ENCODE measurements around the gene MTHFSD. TPM values are rescaled to one million over a fixed set of nuclear protein-coding genes. Genes with fewer than 3 reads are reported as not detected.

Gene MTHFSD
- total and polyA plus RNA-seq, 2 donors (not counting 3 experiments of a cell fraction or from before 2014, with no cell fraction given), result 16.7 to 21.1 TPM

- intact Hi-C loops (cut with micrococcal nuclease) (no loop called here), dilution Hi-C loops (cut with MboI; ENCODE audit: extremely low pct_ligation_motif_present, low sequenced_read_pairs) (no loop called here)
- BruUV-seq (replicated peaks), result no TSS peak
- H3K27me3 ChIP-seq (ENCODE audit: control insufficient read depth in 2 of 2, insufficient read depth in 2 of 2, low read length in 2 of 2), result no peaks in the 10 kb centered on the region
- peak overlapping the region; percentile 82 for H3K27ac ChIP-seq (ENCODE audit: insufficient read depth, low read depth, low read length)
- H3K79me2 ChIP-seq (ENCODE audit: control insufficient read depth, insufficient read depth, low read length), result peaks cover 51% of the 10 kb centered on the region
- H3K9me3 ChIP-seq (replicated peaks; ENCODE audit: control insufficient read depth, insufficient read depth, low read length), result no peaks in the 10 kb centered on the region
- peak overlapping the region; percentile 84 for H3K4me2 ChIP-seq (ENCODE audit: insufficient read depth, low read length)
- H2AFZ ChIP-seq (ENCODE audit: low read depth, low read length), result no peak overlapping the region
- peak overlapping the region in 2 of 3 experiments; percentile 62 to 67 for H3K4me3 ChIP-seq (replicated peaks in 1 of 3; ENCODE audit: insufficient read depth in 1 of 3, low read depth in 1 of 3, low read length in 3 of 3)
- no peak for TF ChIP-seq POLR2A (IDR thresholded peaks at IDR 0.05; ENCODE audit: low read depth, low read length)
- TF ChIP-seq MYC (IDR thresholded peaks at IDR 0.05; ENCODE audit: low read depth, low read length), result no peak
- no peak for TF ChIP-seq FOS (IDR thresholded peaks at IDR 0.05; ENCODE audit: borderline replicate concordance, insufficient read depth, low read length)
- no peak for TF ChIP-seq CTCF (IDR thresholded peaks at IDR 0.05; ENCODE audit: extremely low read depth in 1 of 2, insufficient read depth in 1 of 2, low read depth in 1 of 2, low read length in 2 of 2)
- TF ChIP-seq EZH2 (IDR thresholded peaks at IDR 0.05; ENCODE audit: borderline replicate concordance, low read depth, low read length, severe bottlenecking), result no peak
- no peak for TF ChIP-seq GATA2 (IDR thresholded peaks at IDR 0.05; ENCODE audit: insufficient read depth, insufficient read length, low read depth, low read length)
- no peak for TF ChIP-seq MAX (IDR thresholded peaks at IDR 0.05; ENCODE audit: insufficient read depth, insufficient read length)
- TF ChIP-seq POLR2AphosphoS5 (IDR thresholded peaks at IDR 0.05; ENCODE audit: insufficient read depth, low read depth, low read length), result no peak
- no peak for TF ChIP-seq JUN (IDR thresholded peaks at IDR 0.05; ENCODE audit: borderline replicate concordance, insufficient read depth, insufficient read length, low read depth)
- no peaks in the 10 kb centered on the region for H3K9me1 ChIP-seq (replicated peaks; ENCODE audit: control insufficient read depth, extremely low read depth, insufficient read depth, low read length)
- peak overlapping the region; percentile 82 for H3K9ac ChIP-seq (replicated peaks; ENCODE audit: extremely low read depth, insufficient read depth, low read length)
- no peaks in the 10 kb centered on the region for H4K20me1 ChIP-seq (replicated peaks; ENCODE audit: control insufficient read depth, extremely low read depth, insufficient read depth, low read length)
- peaks cover 0 to 8% of the 10 kb centered on the region in 2 experiments for H3K36me3 ChIP-seq (ENCODE audit: control insufficient read depth in 2 of 2, extremely low read depth in 1 of 2, insufficient read depth in 2 of 2, low read length in 2 of 2)
- DNase-seq (ENCODE audit: low read depth, low spot score) (peak; percentile 49), FAIRE-seq (peak; percentile 56)
- ChIA-PET CTCF (interaction anchor here (0.7 to 1.7 kb wide), 6 partner anchors 13 to 485 kb away, joined by 3 to 6 read pairs (median 3); no protein-coding TSS in a partner anchor), POLR2A (interaction anchor here (1.3 kb wide), 1 partner anchor 87 kb away, joined by 3 read pairs; no protein-coding TSS in a partner anchor)
- peaks cover 42% of the 10 kb centered on the region for H3K4me1 ChIP-seq (ENCODE audit: control insufficient read depth, extremely low read depth, insufficient read depth, low read length)
Observed at GRCh38 chr16:86577314-86577971, 22.4 kb upstream of the MTHFSD start.
